GM21367 (cell line): Measurements from ENCODE around the gene MYH3.

Experiments
- ATAC-seq: cut with Tn5 transposase; IDR thresholded peaks from one replicate; pipeline ENCODE4 v1.9.1; 2021; ENCODE audit not compliant: unreplicated experiment

MYH3 gene

GRCh38 chr17:10651927-10652326 lies 5.2 kb downstream of the MYH3 start:
- no peak for ATAC-seq

DNA sequence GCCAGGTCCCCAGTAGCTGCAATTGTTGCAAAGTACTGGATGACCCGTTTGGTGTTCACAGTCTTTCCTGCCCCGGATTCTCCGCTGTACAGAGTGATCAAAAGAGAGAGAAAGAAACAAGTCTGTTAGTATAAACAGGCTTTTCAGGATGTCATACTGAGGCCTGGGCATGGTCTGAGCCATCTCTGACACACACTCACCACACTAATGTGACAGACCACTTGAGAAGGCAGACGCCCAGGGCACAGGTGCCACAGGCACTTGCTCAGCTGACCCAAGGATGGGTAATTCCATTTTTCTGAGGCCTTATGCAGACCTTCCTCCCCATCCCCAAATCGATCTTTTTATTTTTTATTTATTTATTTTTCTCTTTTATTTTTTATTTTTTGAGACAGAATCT lies 7.5 kb downstream of the MYH3 start:
- ATAC-seq: no peak

GRCh38 chr17:10648956-10649355 lies 8.2 kb downstream of the MYH3 start:
- ATAC-seq: no peak

DNA sequence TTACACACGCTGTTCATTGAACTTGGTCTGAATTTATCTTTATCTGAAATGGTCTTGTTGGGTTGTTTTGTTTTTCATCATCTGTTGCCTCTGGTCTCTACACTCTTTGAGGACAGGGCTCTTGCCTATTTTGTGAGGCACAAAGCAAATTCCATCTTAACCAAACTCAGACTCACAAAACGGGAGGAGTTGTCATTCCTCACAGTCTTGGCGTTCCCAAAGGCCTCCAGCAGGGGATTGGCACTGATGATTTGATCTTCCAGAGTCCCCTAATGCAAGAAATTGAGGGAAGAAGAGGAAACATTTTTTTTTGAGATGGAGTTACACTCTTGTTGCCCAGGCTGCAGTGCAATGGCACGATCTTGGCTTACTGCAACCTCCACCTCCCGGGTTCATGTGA lies 8.7 kb downstream of the MYH3 start:
- ATAC-seq: no peak

- no peak for ATAC-seq
These were observed 10.6 kb downstream of the MYH3 start for GRCh38 chr17:10646392-10646990.

DNA sequence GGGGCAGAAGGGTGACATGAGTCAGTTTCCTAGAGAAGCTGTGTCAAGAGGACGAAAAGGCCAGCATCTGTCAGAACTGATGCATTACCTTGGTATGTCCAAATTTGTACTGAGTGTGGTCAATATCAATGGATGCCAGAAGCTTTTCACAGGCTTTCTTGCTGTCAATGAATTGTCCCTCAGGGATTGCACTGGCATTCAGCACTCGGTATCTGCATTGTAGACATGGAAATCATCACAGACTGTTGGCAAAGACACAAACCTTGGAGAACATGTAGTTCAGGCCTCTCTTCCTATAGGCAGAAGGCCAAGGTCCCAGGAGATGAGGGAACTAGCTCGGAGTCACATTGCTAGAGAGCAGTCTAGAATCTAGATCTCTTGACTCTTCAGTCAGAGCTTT lies 16.6 kb downstream of the MYH3 start:
- no peak for ATAC-seq

- ATAC-seq: no peak
These were observed 19.0 kb downstream of the MYH3 start for GRCh38 chr17:10638151-10638550.

GRCh38 chr17:10635290-10635689 lies 21.8 kb downstream of the MYH3 start:
- ATAC-seq: no peak

DNA sequence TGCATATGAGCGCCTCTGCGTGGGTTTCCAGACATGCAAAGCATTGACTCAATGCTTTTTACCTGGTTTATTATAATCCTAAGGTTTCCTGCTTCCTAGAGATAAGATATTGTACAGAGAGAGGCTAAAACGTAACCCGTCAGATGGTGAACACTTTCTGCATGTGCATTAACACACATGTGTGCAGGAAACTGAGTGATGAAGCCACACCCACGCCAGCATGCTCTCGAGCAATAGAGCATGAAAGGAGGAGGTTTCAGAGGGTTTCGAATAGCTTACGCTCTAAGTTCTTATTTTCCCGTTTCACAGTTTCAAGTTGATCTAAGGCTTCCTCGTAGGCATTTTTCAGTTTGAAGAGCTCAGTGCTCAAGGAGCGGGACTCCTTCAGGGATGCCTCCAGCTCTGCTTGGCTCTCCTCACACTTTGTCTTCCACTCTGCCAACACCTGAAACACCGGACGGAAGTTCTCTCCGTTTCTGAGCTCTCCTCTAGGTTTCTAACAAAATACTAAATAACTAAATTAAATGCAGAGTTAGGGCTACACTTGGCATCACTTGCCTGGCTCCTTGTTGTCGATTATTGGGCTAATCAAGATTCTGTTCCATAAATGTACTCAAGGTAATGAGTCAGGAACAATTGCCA lies 23.2 kb downstream of the MYH3 start:
- peak; percentile 94 for ATAC-seq

DNA sequence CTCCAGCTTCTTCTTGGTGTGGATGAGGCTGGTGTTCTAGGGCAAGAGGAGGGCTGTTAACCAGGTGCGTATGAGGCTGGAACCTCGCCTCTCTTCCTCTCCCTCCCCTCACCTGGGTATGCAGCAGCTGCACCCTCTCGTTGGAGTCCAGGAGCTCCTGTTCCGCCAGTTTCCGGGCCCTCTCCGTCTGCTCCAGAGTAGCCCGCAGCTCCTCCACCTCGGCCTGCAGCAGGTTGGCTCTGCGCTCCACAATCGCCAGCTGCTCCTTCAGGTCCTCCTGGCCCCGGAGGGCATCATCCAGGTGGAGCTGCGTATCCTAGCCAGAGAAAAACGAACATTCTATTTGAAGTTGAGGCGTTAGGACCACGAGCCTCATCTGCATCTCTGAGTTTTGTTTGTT lies 25.4 kb downstream of the MYH3 start:
- no peak for ATAC-seq

DNA sequence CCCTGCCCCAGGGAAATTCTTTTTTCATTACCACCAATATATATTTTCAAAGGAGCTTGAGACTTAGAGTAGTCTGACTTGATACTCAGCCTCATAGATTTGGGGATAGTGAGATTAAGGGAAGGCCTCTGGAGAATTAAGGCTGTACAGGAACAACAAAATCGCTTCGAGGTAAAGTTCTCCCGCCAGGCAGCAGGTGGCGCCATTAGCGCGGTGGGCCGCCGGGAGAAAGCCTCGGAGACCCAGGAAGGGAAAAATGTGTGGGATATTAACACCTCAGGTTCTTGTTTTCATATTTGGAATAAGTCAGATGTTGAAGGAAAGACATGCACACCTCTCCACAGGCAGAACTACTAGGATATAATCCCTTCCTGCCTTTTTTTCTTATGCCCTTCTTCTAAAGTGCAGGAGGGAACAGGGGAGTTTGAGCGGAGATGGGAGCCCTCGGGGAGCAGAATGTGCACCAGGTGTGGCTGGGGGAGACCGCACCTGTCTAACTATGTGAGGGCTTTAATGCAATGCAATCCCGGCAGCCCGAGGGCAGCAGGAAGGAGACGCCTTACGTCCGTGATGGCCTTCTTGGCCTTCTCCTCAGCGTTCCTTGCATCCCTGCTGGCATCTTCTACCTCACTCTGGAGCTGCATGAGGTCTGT lies 25.9 kb downstream of the MYH3 start:
- no peak for ATAC-seq

- ATAC-seq: no peak
These were observed 27.4 kb downstream of the MYH3 start for GRCh38 chr17:10629706-10630105.

GRCh38 chr17:10628756-10629155 lies 28.4 kb downstream of the MYH3 start:
- no peak for ATAC-seq

- no peak for ATAC-seq
These were observed 30.7 kb downstream of the MYH3 start for GRCh38 chr17:10626390-10626789.

DNA sequence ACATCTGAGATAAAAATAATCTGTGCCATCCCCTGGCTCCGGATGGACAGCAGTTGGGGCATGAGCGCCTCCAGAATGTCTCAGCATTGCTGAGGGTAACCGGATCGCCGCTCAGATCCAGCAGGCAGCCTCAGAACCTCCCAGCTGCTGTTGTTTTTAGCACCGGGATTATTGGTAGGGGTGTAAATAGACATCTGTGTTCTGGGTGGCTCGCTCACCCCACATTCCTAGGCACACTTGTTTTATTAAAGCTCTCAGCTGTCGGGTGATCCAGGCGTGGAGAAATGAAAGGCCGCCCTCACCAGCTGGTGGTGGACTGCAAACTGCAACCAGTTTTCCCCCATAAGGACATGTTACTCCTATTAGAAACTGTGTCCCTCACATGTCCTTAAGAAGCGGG lies 32.1 kb downstream of the MYH3 start:
- no peak for ATAC-seq

DNA sequence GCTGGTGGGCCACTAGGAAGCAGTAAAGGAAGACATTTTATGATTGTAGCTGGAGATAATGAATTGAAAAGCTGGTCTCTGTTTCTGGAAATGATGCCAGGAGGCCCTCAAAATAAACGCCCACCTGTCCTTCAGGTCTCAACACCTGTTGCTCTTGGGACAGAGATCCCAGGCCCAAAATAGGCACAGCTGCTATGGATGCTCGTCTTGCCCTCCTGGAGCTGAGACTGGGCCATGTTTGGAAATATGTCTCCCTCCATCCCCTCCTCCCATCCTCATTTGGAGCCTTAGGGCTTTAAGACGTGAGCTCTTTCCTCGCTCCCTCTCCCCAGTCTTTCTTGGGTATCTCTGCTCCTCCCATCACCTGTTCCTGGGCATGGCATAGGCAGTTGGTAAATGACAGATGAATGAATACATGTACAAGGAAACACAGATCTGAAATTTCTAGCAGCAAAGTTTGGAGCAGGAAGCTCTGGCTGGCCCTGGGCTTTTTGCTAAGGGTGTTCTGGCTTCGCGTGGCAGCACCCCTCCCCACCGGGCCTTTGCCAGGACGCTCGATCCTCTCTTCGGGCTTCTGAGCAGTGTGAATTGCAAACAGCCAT lies 33.3 kb downstream of the MYH3 start:
- no peak for ATAC-seq

DNA sequence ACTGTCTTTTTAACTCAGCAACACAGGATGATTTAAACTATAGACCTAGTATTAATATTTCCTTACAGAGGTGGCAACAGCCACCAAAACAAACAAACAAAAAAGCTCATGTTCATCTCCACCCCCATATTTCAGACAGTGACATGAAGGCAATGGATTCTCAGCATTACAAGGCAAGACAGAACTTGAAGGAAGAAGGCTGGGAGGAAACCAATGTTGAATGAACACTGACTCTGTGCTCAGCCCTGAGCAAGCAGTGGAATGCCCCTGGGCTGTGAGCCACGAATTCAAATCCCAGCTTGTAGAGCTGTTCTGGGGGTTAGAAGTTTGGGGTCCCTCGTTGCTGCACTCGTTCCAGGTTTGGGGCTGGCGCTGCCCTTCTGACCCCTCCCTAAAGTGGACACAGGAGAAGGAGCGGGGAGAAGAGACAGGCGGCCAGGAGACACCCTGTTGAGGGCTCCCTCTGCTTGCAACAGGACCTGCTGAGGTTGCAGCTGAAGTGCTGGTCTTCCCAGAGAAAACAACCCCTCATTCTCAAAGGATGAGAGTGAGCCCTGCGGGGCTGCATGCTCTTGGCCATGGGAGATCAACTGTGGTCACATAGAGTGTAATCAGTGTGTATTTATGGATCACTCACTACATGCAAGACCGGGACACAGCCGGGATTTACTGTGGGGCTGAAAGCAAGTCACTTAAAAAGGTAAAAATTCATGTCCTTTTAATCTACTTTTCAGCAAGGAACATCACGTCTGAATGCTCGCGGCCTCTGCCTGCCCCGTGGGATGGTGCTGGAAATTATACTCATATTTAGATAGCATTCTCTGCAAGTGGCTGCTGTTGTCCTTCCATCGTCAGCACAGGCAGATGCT lies 34.3 kb downstream of the MYH3 start:
- ATAC-seq: no peak

DNA sequence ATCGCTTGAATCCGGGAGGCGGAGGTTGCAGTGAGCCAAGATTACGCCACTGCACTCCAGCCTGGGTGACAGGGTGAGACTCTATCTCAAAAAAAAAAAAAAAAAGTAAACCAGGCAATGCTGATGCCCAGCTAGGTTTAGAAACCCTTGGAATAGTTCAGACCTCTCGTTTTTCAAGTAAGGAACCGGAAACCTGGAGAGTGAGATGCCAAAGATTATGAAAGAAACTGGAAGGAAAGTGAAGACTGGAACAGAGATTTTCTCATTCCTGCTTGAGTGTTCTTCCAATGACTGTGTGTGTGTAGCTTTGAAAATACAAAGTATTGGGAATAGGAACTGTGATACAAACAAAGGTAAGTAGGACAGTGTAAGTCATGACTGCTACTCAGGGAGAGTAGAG lies 35.7 kb downstream of the MYH3 start:
- ATAC-seq: no peak

- ATAC-seq: no peak
These were observed 36.3 kb downstream of the MYH3 start for GRCh38 chr17:10620823-10621222.

GRCh38 chr17:10618202-10618635 lies 38.9 kb downstream of the MYH3 start:
- ATAC-seq: peak; percentile 87

GRCh38 chr17:10617120-10617505 lies 40.0 kb downstream of the MYH3 start:
- no peak for ATAC-seq
